Esophagus squamous epithelium (tissue), 5 donors: ENCODE data around the gene PPP2R5C. TPM values are rescaled to one million over a fixed set of nuclear protein-coding genes. Genes with fewer than 3 reads are reported as not detected.

ENCODE experiments used
- DNase-seq: peaks from one replicate; lab custom pipeline; 2025; lab: John Stamatoyannopoulos, UW
- H3K27ac ChIP-seq, 4 donors: fragments of 200-600 bp; sonication (generic); one replicate each; pipeline ENCODE4 v1.5.1; 2016 to 2019; ENCODE audit warnings: mild to moderate bottlenecking in 1 of 4
- H3K27me3 ChIP-seq, 4 donors: fragments of 200-600 bp; sonication (generic); 1 replicate in 3 of 4; 2 replicates in 1 of 4; pipeline versions ENCODE4 v1.5.1 to v1.6.0; 2017 to 2021; ENCODE audit warnings: antibody characterized with exemption in 1 of 4
- H3K36me3 ChIP-seq, 3 donors: fragments of 200-600 bp; sonication (generic); one replicate each; pipeline ENCODE4 v1.5.1; 2016 to 2019
- H3K4me1 ChIP-seq, 3 donors: fragments of 200-600 bp; sonication (generic); one replicate each; pipeline ENCODE4 v1.5.1; 2017 to 2019
- H3K4me3 ChIP-seq, 4 donors: fragments of 200-600 bp; sonication (generic); 1 replicate in 3 of 4; 2 replicates in 1 of 4; pipeline ENCODE4 v1.5.1; 2016 to 2019; ENCODE audit warnings: mild to moderate bottlenecking in 2 of 4, moderate library complexity in 1 of 4
- H3K9me3 ChIP-seq, 3 donors: fragments of 200-600 bp; sonication (generic); one replicate each; pipeline ENCODE4 v1.5.1; 2016 to 2019
- POLR2A ChIP-seq, 4 donors: fragments of 450-650 bp; IDR thresholded peaks; one replicate each; pipeline ENCODE4 v1.6.1; 2017; ENCODE audit warnings: antibody characterized with exemption in 4 of 4, mild to moderate bottlenecking in 4 of 4, moderate library complexity in 3 of 4
- WGBS, 2 donors: methylation state at CpG; one replicate each; pipeline ENCODE4 v1.1.5; 2018; 5-methylcytosine and 5-hydroxymethylcytosine counted together
- intact Hi-C: fragments of 100-400 bp; cut with DNase I; formaldehyde crosslinking; loops from one replicate; pipeline ENCODE4 v1.15.0; 2022
- total RNA-seq, 4 donors: library from RNA; depleted of rRNA; stranded (reverse); fragments of >200 nt; gene quantifications; one replicate each; pipeline ENCODE4 v1.1.0, GENCODE V29; 2016
- TF ChIP-seq, protein P1 (sequence below), 6 experiments: fragments of 450-650 bp in 4 of 6; fragments of 200-600 bp in 2 of 6; sonication (generic) in 2 of 6; IDR thresholded peaks; one replicate each; pipeline ENCODE4 v1.5.1; 2016 to 2019; ENCODE audit warnings: antibody characterized with exemption in 6 of 6, mild to moderate bottlenecking in 4 of 6, moderate library complexity in 4 of 6
- donor health status: DM: yes; HTN: yes; CAD: no.

PPP2R5C gene
- total RNA-seq, 4 donors from 2014 or later, result 66.3 to 92.3 (median 83.4) TPM

DNA sequence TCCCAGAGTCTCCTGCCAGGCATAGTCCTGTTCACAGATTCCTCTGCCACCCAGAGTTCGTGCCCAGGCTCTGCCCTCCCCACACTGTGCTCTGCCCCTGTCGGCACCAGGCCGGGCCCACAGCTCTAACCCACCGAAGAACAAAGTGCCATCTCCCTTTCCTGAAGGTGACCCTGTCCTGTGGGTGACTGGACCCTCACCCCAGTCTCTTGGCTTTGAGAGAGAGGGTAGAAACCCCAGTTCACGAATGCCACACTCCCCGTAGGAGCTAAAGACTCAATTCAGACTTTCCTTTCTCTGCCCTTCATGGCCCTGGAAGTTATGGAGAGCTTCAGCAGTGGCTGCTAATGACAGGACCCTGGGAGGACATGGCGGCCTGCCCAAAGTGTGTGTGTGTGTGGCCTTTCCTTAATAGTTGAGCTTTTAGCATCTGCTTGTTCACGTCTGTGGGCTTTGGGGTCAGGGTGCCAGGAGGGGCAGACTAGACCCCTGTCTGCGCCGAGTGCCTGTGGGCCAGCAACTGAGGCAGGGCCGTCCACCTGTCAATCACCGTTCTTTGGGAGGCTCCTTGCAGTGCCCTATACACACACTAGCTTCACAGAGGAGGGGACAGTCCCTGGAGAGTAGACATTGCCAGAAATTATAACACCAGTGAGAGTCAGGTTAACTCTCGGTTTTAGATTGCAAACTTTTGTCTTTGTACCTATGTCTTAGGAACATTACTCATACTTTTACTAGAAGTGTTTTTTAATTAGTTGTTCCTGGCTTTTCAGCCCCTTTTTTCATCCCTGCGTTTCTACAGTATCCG lies 118.2 kb downstream of the PPP2R5C start:
- no peak for DNase-seq
- TF ChIP-seq, protein P1, sequence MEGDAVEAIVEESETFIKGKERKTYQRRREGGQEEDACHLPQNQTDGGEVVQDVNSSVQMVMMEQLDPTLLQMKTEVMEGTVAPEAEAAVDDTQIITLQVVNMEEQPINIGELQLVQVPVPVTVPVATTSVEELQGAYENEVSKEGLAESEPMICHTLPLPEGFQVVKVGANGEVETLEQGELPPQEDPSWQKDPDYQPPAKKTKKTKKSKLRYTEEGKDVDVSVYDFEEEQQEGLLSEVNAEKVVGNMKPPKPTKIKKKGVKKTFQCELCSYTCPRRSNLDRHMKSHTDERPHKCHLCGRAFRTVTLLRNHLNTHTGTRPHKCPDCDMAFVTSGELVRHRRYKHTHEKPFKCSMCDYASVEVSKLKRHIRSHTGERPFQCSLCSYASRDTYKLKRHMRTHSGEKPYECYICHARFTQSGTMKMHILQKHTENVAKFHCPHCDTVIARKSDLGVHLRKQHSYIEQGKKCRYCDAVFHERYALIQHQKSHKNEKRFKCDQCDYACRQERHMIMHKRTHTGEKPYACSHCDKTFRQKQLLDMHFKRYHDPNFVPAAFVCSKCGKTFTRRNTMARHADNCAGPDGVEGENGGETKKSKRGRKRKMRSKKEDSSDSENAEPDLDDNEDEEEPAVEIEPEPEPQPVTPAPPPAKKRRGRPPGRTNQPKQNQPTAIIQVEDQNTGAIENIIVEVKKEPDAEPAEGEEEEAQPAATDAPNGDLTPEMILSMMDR (IDR thresholded peaks at IDR 0.05), result no peak
- no peak for TF ChIP-seq POLR2A (IDR thresholded peaks at IDR 0.05)
- H3K9me3 ChIP-seq, result no peaks in the 10 kb centered on the region
- H3K4me1 ChIP-seq, result peaks cover 3 to 47% (median 8%) of the 10 kb centered on the region in 3 donors
- peaks cover 13 to 63% (median 23%) of the 10 kb centered on the region in 3 donors for H3K36me3 ChIP-seq
- intact Hi-C loops, result no loop called here
- no peak overlapping the region for H3K4me3 ChIP-seq
- no peak overlapping the region for H3K27ac ChIP-seq
- no peaks in the 10 kb centered on the region for H3K27me3 ChIP-seq
- WGBS, 2 donors, result 85 to 93% methylated on average over 9 of the region's 15 CpGs

DNA sequence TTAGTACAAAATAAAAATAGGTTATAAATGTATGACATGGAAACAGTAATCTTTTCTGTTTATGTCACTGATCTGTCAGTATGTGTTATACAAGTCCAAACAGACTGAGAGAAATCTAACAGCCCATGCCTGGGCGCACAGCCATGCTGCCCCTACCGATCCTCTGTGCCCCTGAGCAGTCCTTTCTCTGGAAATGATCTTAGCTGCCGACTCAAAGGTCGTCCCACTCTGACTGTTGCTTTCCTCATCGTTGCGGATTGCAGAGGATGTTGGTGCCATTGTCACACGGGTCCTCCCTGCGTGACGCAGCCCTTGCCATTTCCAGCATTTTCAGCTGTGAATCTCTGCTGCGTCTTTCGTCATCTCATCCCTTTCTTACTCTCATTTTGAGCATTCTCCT lies 119.9 kb downstream of the PPP2R5C start:
- Histone ChIP-seq H3K27ac (no peak overlapping the region), H3K9me3 (no peaks in the 10 kb centered on the region), H3K4me1 (peaks cover 3 to 32% (median 8%) of the 10 kb centered on the region in 3 donors), H3K36me3 (peaks cover 18 to 79% (median 30%) of the 10 kb centered on the region in 3 donors), H3K4me3 (no peak overlapping the region), H3K27me3 (no peaks in the 10 kb centered on the region)
- intact Hi-C loops, result no loop called here
- no peak for DNase-seq
- WGBS, 2 donors, result 91 to 96% methylated on average over 11 of the region's 11 CpGs
- TF ChIP-seq POLR2A (IDR thresholded peaks at IDR 0.05), result no peak
- TF ChIP-seq, protein P1 (IDR thresholded peaks at IDR 0.05), result no peak

DNA sequence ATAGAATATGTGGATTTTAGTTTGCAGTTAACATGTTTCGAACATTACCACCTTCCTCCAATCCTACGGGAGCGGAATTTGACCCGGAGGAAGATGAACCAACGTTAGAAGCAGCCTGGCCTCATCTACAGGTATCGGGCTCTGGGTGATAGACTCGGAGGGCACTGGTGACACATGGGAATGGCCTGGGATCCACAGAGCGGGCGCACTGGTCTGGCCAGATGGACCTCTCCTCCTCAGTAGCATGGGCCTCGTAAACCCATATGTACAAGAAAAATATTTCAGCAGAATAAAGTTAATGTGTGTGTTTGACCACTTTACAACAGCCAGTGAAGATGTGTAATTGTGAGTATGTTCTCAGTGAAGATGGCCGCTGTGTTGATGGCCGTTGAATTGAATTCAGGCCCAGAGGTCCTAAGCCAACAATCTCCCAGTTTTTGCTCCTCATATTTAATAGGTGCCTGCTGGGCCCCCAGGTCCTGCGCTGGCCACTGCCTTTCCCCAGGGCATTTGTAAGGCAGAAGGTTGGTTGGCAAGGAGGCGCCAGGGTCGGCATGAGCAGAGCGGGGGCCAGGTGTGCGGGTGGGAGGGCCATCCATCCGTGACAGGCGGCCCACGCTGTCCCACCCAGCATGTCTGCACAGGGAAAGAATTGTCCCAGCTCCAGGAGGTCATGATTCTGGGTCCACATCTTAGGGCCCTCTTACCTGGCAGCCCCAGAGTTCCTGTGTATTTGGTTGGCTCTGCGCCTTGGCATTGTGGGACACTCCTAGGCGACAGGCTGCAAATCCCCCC lies 120.8 kb downstream of the PPP2R5C start:
- H3K36me3 ChIP-seq, result peaks cover 18 to 88% (median 38%) of the 10 kb centered on the region in 3 donors
- TF ChIP-seq POLR2A (IDR thresholded peaks at IDR 0.05), result no peak
- TF ChIP-seq, protein P1 (IDR thresholded peaks at IDR 0.05), result no peak

DNA sequence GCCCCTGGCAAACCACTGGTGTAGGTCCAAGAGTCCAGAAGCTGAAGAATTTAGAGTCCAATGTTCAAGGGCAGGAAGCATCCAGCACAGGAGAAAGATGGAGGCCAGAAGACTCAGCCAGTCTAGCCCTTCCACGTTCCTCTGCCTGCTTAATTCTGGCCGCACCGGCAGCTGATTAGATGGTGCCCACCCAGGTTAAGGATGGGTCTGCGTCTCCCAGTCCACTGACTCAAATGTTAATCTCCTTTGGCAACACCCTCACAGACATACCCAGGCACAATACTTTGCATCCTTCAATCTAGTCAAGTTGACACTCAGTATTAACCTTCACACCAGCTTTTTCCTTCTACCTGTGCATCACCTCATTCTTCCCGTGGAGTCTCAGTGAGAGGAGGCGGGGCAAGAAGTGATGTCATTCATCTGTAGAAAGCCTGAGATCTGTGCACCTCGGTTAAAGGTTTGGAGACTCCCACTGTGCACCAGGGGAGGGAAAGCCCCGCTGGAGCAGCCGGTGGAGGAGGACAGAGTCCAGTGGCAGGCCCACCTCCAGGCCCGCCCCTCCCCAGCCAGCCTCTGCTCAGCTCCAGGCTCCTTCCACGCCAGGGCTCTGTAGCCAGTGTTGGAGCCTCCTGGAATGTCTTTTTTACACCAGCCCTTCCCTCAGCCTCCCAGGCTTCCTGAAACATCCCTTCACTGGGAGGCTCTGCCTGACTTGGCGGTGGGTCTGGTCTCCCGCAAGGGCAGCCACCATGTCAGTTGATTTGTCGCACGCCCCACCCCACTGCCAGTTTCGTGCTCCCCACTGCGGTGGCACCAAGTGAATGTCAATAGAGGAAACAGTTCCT lies 122.8 kb downstream of the PPP2R5C start:
- WGBS, 2 donors, result 96 to 97% methylated on average over 14 to 15 of the region's 17 CpGs
- intact Hi-C loops, result no loop called here
- H3K4me3 ChIP-seq, result no peak overlapping the region
- peaks cover 0 to 6% (median 0%) of the 10 kb centered on the region in 3 donors for H3K4me1 ChIP-seq
- peaks cover 22 to 89% (median 42%) of the 10 kb centered on the region in 3 donors for H3K36me3 ChIP-seq
- TF ChIP-seq, protein P1 (IDR thresholded peaks at IDR 0.05), result no peak
- no peak for TF ChIP-seq POLR2A (IDR thresholded peaks at IDR 0.05)
- H3K9me3 ChIP-seq, result no peaks in the 10 kb centered on the region
- H3K27me3 ChIP-seq, result no peaks in the 10 kb centered on the region
- no peak for DNase-seq
- no peak overlapping the region for H3K27ac ChIP-seq

More for the DNA sequence above, 120.8 kb downstream of the PPP2R5C start:
- no peaks in the 10 kb centered on the region for H3K27me3 ChIP-seq
- H3K4me1 ChIP-seq, result peaks cover under 1 to 23% (median 2%) of the 10 kb centered on the region in 3 donors
- H3K9me3 ChIP-seq, result no peaks in the 10 kb centered on the region
- 90 to 95% methylated on average over 13 to 20 of the region's 22 CpGs for WGBS, 2 donors
- no peak overlapping the region for H3K4me3 ChIP-seq
- H3K27ac ChIP-seq, result no peak overlapping the region
- intact Hi-C loops, result no loop called here
- DNase-seq, result no peak
